SU-DHL-6 (cell line): ENCODE measurements around the gene COPS2.

Source experiments
- H2AFZ ChIP-seq: fragments of 200-600 bp; sonication (generic); 2 replicates; pipeline ENCODE4 v1.6.1; 2014; ENCODE audit warnings: low read depth, mild to moderate bottlenecking, moderate library complexity, mixed read lengths, antibody characterized with exemption, low read length; ENCODE audit not compliant: severe bottlenecking
- H3F3A ChIP-seq: fragments of 200-600 bp; shearing (Covaris generic); 2 replicates; pipeline ENCODE4 v1.6.0; 2016; ENCODE audit warnings: antibody characterized with exemption, mild to moderate bottlenecking; ENCODE audit not compliant: insufficient read depth
- H3K27ac ChIP-seq: fragments of 200-600 bp; sonication (generic); 2 replicates; pipeline ENCODE4 v1.5.1; 2016; ENCODE audit warnings: low read depth, mild to moderate bottlenecking, low read length, moderate library complexity, mixed read lengths
- H3K27me3 ChIP-seq: fragments of 200-600 bp; sonication (generic), shearing (Covaris generic); 2 replicates; pipeline ENCODE4 v1.6.0; 2014; ENCODE audit warnings: mild to moderate bottlenecking, low read length
- H3K36me3 ChIP-seq: fragments of 200-600 bp; sonication (generic); 2 replicates; pipeline ENCODE4 v1.6.1; 2014; ENCODE audit warnings: mild to moderate bottlenecking, low read length, mixed read lengths
- H3K4me2 ChIP-seq: fragments of 300-600, 200-600 bp; shearing (Covaris generic), sonication (generic); 2 replicates; pipeline ENCODE4 v1.6.0; 2014; ENCODE audit warnings: low read length, low read depth, mild to moderate bottlenecking; ENCODE audit not compliant: poor library complexity, severe bottlenecking
- H3K4me3 ChIP-seq: fragments of 200-600 bp; sonication (generic); 2 replicates; pipeline ENCODE4 v1.5.1; 2014; ENCODE audit warnings: antibody characterized with exemption, low read length, mild to moderate bottlenecking, mixed read lengths; ENCODE audit not compliant: insufficient read depth, poor library complexity, severe bottlenecking
- H3K79me2 ChIP-seq: fragments of 200-600 bp; sonication (generic); 2 replicates; pipeline ENCODE4 v1.6.1; 2014; ENCODE audit warnings: mild to moderate bottlenecking, low read length, moderate library complexity; ENCODE audit not compliant: insufficient read depth
- H3K9ac ChIP-seq: fragments of 200-600 bp; sonication (generic); 2 replicates; pipeline ENCODE4 v1.7.0; 2014; ENCODE audit warnings: mild to moderate bottlenecking, low read length
- H3K9me2 ChIP-seq: fragments of 200-600 bp; sonication (generic); replicated peaks from 2 replicates; pipeline ENCODE4 v1.6.1; 2014; ENCODE audit warnings: low read length; ENCODE audit not compliant: insufficient read depth
- H3K9me3 ChIP-seq: fragments of 200-600 bp; sonication (generic); 2 replicates; pipeline ENCODE4 v1.6.1; 2014; ENCODE audit warnings: low read length, mixed read lengths; ENCODE audit not compliant: insufficient read depth
- H4K20me1 ChIP-seq: fragments of 200-600 bp; sonication (generic); 2 replicates; pipeline ENCODE4 v1.6.1; 2014; ENCODE audit warnings: low read depth, mild to moderate bottlenecking, antibody characterized with exemption, low read length, moderate library complexity, mixed read lengths
- EZH2phosphoT487 ChIP-seq: fragments of 200-600 bp; sonication (generic), shearing (Covaris generic); conservative IDR thresholded peaks from 2 replicates; pipeline ENCODE4 v1.6.1; 2018; ENCODE audit warnings: mild to moderate bottlenecking, antibody characterized with exemption, low read length, moderate library complexity, mixed read lengths
- TF ChIP-seq, protein P1 (sequence below): fragments of 200-600 bp; sonication (generic); IDR thresholded peaks from one replicate; pipeline ENCODE4 v1.5.1; 2017; ENCODE audit warnings: antibody characterized with exemption, mild to moderate bottlenecking, low read length, moderate library complexity; ENCODE audit not compliant: insufficient read depth, poor library complexity, severe bottlenecking

COPS2 gene

DNA sequence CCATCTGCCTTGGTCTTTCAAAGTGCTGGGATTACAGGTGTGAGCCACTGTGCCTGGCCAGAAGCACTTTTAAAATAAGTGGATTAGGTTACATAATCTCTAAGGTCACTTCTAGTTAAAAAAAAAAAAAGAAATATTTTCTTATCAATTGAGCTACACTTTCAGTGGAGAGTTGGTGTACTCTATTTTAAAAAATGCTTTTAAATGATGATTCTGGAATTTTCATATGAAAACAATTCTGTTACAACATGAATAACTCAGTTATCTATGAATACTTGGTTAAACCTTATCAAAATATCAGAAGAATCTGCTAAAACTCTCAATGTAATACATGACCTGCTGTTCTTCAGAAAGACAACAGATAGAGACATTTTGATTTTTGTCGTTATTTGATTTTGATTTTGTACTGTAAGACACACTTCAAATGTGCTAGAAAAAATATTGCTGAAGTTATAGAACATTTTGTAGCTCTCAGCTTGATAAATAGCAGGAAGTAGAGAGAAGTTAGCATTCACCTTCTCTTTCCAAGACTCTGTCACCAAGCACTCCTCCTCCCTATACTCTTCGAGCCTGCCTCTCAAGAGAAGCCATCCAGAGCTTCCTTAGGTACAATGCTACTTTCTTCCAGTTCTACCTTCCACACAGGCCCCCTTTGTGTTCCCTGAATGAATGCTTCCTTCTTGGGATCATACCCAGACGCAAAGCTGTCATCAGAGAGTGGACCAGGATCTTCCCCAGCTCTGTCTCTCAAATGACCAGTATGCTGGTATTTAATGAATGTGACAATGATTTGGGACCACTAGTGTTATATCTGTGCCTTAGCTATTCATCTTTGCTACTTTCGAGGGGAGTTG is 61.9 kb downstream of the COPS2 start:
- no peaks in the 10 kb centered on the region for H3F3A ChIP-seq
- no peak overlapping the region for H3K4me3 ChIP-seq
- H3K27me3 ChIP-seq = no peaks in the 10 kb centered on the region
- H3K9ac ChIP-seq = no peak overlapping the region
- H3K9me2 ChIP-seq = no peaks in the 10 kb centered on the region
- H3K9me3 ChIP-seq = no peaks in the 10 kb centered on the region
- no peak overlapping the region for H3K27ac ChIP-seq
- no peak for TF ChIP-seq EZH2phosphoT487
- TF ChIP-seq, protein P1, sequence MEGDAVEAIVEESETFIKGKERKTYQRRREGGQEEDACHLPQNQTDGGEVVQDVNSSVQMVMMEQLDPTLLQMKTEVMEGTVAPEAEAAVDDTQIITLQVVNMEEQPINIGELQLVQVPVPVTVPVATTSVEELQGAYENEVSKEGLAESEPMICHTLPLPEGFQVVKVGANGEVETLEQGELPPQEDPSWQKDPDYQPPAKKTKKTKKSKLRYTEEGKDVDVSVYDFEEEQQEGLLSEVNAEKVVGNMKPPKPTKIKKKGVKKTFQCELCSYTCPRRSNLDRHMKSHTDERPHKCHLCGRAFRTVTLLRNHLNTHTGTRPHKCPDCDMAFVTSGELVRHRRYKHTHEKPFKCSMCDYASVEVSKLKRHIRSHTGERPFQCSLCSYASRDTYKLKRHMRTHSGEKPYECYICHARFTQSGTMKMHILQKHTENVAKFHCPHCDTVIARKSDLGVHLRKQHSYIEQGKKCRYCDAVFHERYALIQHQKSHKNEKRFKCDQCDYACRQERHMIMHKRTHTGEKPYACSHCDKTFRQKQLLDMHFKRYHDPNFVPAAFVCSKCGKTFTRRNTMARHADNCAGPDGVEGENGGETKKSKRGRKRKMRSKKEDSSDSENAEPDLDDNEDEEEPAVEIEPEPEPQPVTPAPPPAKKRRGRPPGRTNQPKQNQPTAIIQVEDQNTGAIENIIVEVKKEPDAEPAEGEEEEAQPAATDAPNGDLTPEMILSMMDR = no peak
- H2AFZ ChIP-seq = no peak overlapping the region
- no peaks in the 10 kb centered on the region for H3K79me2 ChIP-seq
- H4K20me1 ChIP-seq = no peaks in the 10 kb centered on the region
- no peak overlapping the region for H3K4me2 ChIP-seq
- no peaks in the 10 kb centered on the region for H3K36me3 ChIP-seq

DNA sequence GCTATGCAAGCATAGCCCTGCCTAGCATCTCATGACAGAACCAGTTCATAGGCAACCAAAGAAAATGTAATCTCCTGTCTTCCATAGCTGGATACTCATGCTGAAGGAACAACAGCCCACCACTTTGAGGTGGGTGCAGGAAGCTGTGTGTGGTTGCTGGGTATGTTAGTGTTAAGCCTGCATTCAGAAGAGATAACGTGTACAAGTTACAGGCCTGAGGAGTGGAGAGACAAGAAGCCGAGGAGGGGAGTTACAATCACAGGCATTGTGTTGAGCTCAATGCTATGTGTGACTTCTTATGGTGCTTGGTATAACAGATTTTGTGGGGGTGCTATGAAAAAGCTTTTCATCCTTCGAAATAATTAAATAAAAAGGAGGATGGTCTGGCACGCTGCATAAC is 66.4 kb downstream of the COPS2 start:
- H2AFZ ChIP-seq = no peak overlapping the region

DNA sequence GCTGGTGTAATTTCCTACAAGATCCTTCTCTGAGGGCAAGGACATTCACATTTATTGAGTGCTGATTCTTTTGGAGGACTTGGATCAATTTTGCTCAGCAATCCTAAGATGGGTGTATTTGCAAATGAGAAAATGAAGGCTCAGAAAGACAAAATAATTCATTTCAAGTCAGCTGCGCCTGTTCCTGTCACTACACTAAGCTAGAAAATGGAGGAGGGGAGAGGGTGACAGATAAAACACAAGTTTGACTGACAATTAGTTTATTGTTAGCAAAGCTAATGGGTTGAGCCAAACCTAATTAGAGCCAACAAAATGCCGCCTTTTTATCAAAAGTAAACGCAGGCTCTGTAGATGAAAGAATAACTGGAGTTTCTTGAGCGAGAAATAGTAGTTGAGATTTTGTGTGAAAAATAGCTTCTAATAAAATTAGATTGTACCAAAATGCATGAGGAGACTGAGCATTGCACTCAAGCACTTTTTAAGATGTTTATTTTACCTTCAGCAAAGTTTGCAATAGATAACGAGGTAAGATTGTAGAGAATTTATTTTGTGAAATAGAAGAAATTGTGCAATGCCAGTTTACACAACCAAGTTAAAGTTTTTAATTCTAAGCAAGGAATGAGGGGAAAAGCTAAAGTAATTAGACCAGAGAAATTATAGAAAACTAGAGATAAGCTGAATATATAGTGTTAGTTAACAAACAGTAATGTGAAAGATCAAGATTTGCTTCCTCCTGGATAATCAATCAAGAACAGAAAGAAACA is 69.5 kb downstream of the COPS2 start:
- H4K20me1 ChIP-seq = no peaks in the 10 kb centered on the region
- no peak overlapping the region for H2AFZ ChIP-seq
- no peaks in the 10 kb centered on the region for H3K9me2 ChIP-seq
- no peak overlapping the region for H3K27ac ChIP-seq
- TF ChIP-seq, protein P1 = no peak
- TF ChIP-seq EZH2phosphoT487 = no peak
- H3F3A ChIP-seq = no peaks in the 10 kb centered on the region
- no peaks in the 10 kb centered on the region for H3K27me3 ChIP-seq
- H3K79me2 ChIP-seq = no peaks in the 10 kb centered on the region
- no peak overlapping the region for H3K4me3 ChIP-seq
- no peaks in the 10 kb centered on the region for H3K36me3 ChIP-seq
- no peak overlapping the region for H3K4me2 ChIP-seq
- H3K9me3 ChIP-seq = no peaks in the 10 kb centered on the region
- no peak overlapping the region for H3K9ac ChIP-seq

More for the DNA sequence above, 66.4 kb downstream of the COPS2 start:
- Histone ChIP-seq H3K4me2 (no peak overlapping the region), H3K36me3 (no peaks in the 10 kb centered on the region), H3K79me2 (no peaks in the 10 kb centered on the region), H3F3A (no peaks in the 10 kb centered on the region), H3K9ac (no peak overlapping the region), H3K4me3 (no peak overlapping the region), H3K9me3 (no peaks in the 10 kb centered on the region), H3K9me2 (no peaks in the 10 kb centered on the region), H4K20me1 (no peaks in the 10 kb centered on the region), H3K27ac (no peak overlapping the region), H3K27me3 (no peaks in the 10 kb centered on the region)
- TF ChIP-seq EZH2phosphoT487 = no peak
- TF ChIP-seq, protein P1 = no peak
